ENCODE results near the gene EGFL7. TPM values are rescaled to one million over a fixed set of nuclear protein-coding genes. Genes with fewer than 3 reads are reported as not detected.

The EGFL7 gene
- total RNA-seq, 1 donor from 2014 or later, result 12.6 TPM

DNA sequence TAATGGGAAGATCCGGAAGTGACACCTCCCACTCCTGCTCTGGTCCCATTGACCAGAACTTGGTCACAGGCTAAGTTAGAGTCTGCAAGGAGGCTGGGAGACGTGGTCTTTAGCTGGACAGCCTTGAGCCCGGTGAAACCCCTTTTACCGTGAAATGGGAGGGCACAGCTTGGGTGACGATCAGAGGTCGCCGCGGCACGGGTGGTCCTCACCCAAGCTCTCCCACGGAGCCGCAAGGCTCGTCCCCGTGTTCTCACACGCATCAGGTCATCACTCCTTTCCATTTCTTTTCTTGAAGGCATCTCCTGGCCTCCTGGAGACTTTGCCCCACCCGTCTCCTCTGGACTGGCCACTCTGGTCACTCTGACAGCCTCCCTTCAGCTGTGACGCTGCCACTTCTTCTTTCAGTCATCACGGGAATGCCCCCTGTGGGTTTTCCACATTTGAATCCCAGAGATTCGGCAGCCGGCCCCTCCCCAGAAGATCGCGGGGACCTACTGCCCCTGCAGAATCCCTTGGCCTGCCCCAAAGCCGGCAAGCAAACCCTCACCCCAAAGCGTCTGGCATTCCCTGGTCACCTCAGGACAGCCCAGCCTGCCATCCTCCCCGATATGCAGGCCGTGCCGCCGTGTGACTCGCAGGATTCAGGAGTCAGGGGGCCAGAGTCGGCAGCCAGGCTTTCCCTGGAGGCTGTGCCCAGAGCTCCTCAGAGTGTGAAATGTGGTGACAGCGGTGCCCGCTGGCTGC lies 18.9 kb upstream of the EGFL7 start:
- DNase-seq (ENCODE audit: low spot score in 2 of 2) (peak in 1 of 2 donors; percentile 45), FAIRE-seq (no peak)

DNA sequence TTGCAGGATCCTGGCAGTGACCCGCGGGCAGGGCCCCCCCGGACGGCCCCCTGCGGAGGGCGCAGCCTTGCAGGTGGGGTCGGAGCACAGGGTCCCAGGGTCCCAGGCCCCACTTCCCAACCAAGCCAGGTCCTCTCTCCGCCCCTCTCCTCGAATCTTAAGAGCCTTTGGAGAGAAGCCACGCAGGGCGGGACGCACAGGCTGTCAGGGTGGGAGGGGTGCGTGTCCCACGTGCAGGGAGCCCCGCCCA lies 18.4 kb upstream of the EGFL7 start:
- FAIRE-seq (no peak), DNase-seq (ENCODE audit: low spot score in 2 of 2) (no peak)

DNA sequence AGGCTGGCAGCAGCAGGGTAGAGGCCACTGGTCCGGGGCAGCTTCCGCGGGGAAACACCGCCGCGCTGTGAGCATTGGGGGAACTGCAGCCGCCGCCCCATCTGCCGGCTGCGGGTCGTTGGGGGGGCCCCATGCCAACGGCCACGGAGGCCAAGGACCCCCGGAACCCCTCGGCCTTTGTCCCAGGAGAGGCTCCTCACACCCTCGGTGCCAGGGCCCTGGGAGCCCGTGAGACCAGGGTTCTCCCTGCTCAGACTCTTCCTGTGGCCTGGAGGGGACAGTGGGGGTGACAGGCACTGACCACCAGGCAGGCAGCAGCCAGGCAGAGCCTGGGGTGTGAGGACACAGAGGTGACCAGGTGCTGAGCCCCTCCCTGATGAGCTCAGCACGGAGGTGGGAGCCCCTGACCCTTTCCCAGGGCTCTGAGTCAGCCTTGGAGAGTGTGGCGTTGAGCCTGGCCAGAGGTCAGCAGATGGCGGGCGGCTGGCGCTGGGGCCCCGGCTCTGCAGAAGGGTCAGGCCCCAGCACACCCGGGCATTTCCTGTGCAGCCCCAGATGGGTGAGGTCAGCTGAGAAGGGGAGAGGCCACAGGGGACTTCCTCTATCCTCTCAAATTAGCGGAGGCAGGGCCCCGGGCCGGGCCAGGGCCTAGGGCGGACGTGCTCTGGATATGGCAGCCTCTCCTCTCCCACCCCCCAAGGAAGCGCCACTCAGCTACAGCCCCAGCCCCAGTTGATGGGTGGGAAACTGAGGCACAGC lies 17.9 kb upstream of the EGFL7 start:
- no peak for FAIRE-seq
- peak; percentile 79 to 90 for DNase-seq (ENCODE audit: low spot score in 2 of 2)

DNA sequence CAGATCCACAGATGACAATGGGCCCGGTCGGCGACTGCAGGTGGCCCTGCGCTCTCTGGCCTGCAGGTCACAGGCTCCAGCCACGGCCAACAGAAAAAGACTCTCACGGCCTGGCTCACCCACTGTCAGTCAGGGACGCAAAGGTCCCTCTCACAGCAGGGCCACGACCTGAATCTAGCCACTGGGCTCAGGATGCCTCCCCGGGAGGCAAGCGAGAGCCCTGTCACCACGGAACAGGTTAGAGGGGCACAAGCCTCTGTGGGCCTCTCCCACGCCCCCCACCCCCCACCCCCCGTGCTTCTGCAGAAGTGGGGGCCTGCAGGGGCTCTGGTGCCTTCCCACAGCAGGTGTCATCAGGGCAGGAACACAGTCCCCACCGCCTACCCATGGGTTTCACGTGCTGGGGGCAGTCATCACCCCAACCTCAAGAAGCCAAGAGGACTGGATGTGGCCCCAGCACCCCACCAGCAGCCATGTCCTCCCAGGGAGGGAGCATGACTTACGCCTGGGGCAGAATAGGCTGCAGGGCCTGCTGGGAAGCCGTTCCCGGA lies 17.3 kb upstream of the EGFL7 start:
- FAIRE-seq, result no peak
- DNase-seq (ENCODE audit: low spot score in 2 of 2), result peak in 1 of 2 donors; percentile 35

DNA sequence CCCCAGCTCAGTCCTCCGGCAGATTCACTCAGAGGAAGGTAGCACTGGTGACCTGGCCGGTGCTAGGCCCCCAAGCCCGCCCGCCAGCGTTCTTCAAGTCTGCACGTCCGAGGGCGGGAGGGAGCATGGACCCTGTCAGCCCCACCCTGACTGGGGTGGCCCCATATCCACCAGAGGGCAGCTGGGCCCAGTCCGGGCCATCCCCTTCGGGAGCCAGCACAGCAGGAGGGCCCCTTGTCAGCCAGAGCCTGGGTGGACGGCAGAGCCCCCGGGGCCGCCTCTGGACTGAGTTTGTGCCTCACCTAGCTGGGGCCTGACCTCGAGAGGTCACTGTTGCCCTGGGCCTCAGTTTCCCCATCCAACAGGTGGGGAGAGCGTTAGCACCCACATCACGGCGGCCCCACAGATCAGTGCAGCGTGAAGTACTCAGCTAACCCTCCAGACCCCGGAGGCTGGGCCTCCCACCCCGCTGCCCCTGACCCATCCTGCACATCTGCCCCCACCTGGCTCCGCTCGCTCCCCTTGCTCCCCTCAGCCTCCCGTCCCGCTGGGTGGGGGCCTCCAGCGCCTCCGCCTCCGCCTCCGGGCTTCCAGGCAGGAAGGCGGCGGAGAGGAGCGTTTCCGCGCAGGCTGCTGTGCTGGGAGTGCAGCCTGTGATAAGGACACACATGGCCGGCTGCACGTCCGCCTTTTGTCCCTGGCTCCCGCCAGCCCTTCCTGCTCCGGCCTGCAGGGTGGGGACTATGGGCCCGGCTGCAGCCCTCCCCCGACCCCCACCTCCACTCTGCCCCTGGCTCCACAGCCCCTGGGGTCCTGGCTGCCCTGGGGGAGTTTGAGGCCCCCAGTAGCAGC lies 16.6 kb upstream of the EGFL7 start:
- FAIRE-seq, result no peak
- peak in 1 of 2 donors; percentile 25 for DNase-seq (ENCODE audit: low spot score in 2 of 2)

DNA sequence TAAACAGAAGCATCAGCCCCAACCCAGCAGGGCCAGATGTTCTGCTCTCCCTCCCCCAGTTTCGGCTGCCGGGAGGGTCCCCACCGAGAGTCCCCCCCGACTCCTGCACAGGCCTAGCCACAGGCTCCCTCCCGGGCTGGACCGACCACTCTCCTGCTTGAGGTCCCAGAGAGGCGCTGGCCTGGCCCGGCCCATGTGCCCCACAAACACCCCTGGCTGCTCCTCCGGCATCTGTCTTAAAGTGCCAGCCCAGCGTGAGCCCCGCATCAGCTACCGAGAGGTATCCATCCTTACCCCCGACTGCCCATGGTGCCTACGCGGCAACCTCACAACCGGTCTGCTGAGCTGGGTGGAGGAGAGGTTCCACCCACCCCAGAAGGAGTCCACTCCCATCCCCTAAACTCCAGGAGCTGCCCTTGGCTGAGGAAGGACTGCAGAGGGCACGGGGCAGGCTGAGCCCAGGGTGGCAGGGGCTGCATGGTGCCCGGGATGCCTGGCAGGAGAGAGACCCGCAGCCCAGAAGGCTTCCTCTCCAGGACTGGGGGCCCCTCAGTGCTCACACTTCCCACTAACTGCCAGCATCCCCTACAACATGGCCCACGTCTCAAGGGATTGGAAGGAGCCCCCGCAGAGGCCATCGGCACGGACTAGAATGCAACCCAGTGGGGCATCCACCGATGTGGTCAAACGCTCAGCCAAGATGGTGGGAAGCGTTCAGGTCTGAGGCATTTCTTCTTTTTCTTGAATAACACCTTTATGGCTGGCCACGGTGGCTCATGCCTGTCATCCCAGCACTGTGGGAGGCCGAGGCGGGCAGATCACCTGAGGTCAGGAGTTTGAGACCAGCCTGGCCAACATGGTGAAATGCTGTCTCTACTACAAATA lies 15.6 kb upstream of the EGFL7 start:
- no peak for DNase-seq (ENCODE audit: low spot score in 2 of 2)
- no peak for FAIRE-seq

DNA sequence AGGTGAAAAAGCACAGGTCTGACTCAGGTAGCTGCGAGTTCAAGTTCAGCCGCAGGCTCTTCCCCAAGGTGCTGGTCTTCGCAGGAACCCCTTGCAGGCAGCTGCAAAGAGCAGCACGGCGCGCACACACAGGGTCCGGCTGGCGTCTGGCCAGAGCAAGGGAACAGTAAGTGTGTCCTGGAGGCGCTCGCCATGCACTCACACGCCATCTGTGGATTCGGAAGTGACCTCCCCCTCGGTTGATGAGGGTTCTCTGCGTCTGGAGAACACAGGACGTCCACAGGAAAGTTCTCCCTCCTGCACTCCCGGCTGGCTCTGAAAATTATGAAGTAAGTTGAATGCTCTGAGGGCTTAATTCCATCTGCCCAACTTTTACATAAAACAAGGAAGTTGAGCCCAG lies 14.0 kb upstream of the EGFL7 start:
- DNase-seq (ENCODE audit: low spot score in 2 of 2) (no peak), FAIRE-seq (no peak)

DNA sequence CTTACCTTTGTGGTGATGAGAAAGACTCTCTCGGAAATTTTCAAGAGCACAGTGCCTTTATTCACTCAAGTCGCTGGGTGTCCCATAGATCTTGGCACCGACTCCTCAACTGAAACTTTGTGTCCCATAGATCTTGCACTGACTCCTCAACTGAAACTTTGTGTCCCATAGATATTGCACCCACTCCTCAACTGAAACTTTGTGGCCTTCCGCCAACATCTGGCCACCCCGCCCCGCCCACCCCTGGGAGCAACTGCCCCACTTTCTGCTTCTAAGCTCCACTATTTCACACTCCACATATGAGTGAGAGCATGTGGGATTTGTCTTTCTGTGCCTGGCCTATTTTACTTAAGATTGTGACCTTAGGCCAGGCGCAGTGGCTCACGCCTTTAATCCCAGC lies 12.7 kb upstream of the EGFL7 start:
- DNase-seq (ENCODE audit: low spot score in 2 of 2) (no peak), FAIRE-seq (no peak)

DNA sequence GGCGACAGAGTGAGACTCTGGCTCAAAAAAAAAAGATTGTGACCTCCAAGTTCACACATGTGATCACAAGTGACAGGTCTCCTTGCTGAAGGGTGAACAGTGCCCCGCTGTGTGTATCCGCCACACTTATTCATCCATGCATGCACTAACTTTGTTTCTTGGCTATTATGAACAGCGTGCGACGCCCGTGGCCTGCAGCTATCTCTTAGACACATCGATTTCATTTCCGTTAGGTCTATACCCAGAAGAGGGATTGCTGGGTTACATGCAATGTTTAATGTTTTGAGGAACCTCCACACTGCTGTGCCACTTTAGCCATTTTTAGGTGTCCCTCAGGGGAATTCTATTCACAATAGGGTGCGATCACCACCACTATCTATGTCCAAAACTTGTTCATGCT lies 12.1 kb upstream of the EGFL7 start:
- DNase-seq (ENCODE audit: low spot score in 2 of 2), result no peak
- FAIRE-seq, result no peak

DNA sequence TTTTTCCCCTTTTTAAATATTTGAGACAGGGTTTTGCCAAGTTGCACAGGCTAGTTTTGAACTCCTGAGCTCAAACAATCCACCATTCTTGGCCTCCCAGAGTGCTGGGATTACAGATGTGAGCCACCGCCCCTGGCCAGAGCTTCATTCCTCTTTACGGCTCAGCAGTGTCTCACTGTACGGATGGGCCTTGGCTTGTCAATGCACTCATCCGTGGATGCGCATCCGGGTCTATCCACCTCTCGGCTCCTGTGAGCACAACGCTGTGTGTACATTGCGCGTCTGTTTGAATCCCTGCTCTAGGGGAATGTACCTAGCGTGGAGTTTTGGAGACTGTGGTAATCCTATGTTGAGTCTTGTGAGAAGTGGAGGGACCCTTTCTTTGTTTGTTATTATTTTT lies 10.9 kb upstream of the EGFL7 start:
- FAIRE-seq (no peak), DNase-seq (ENCODE audit: low spot score in 2 of 2) (no peak)

DNA sequence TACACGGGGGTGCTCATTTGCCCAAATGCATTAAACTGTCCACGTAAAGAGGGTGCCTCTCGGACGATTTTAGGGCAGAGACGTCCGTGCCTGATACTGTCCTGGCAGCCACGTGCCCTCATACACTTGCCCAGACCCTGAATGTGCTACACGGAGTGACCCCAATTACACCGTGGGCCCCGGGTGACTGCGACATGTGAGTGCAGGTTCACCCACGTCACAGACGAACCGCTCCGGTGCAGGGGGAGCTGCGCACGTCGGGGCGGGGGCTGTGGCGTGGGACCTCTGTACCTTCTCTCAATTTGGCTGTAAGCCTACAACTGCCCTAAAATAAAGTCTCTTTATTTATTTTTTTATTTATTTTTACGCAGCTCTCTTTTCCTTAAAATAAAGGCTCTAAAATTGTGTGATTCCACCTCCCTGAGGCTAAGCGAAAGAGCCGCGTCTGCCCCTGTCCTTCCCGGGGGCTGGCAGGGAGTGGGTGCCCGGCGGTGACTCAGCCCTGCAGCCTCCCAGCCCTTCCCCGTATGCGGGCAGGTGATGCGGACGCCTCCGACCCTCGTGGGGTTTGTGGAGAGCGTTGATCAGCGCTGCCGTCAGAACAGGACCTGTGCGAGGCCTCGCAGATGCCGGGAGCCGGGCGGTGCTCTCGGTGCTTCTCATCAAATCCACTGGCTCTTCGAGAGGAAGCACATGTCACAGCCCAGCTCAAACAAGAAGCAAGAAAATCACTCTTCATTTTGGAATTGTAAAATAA lies 9.2 kb upstream of the EGFL7 start:
- no peak for DNase-seq (ENCODE audit: low spot score in 2 of 2)
- no peak for FAIRE-seq

DNA sequence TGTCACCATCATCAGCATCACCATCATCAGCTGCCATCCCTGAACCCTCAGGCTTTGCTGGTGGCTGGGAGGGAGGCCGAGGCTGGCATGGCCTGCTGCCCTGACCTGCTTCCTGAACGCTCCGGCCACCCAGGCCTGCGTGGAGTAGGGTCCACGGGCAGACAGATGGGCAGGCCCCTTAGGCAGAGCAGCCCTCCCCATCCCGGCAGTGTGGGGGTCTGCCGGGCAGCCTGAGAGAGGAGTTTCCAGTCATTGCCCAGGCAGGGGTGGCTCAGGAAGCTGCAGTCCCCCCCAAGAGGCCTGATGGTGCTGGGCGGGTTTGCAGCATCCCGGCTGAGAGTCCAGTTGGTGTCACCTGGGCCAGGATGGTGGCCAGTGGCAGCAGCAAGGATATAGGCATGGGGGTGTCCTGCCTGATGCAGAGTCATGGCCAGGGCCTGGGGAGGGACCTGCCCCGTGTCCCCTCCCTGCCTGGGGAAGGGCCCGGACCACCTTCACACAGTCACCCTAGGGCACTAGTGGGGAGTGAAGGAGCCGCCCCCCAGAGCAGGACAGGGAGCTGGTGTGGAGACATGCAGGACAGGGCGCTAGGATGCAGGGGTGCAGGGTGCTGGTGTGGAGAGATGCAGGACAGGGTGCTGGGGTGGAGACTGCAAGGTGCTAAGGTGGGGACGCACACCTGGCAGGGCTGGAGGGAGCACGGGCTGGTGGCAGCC lies 7.7 kb upstream of the EGFL7 start:
- no peak for DNase-seq (ENCODE audit: low spot score in 2 of 2)
- no peak for FAIRE-seq

DNA sequence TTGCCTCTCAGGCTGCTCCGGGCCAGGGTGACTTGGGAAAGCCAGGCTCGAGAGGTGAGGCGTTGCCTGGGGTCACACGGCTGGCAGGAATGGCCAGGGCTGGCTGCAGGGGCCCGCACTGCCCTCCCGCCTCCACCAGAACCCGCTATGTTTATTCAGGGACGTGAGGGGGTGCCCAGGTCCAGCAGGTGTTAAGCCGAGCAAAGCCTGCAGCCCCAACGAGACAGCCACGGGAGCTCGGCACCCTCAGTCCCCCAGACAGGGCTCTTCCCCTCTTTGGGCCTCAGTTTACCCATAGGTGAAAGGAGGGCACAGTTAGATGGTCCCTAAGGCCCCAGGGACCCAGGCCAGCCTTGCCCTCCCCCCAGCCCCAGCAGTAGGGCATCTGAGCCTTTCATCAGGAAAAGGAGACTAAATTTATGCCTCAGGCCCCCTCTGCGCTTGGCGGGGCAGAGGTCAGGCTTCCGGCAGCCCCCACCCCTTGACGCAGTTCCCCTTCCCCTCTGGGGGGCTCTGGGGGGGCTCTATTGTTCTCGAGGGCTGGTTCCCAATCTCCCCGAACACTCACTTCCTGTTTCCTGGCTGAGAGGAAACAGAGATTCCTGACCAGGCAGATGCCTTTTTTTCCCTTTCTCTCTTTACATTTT lies 7.1 kb upstream of the EGFL7 start:
- FAIRE-seq (no peak), DNase-seq (ENCODE audit: low spot score in 2 of 2) (peak in 1 of 2 donors; percentile 19)

DNA sequence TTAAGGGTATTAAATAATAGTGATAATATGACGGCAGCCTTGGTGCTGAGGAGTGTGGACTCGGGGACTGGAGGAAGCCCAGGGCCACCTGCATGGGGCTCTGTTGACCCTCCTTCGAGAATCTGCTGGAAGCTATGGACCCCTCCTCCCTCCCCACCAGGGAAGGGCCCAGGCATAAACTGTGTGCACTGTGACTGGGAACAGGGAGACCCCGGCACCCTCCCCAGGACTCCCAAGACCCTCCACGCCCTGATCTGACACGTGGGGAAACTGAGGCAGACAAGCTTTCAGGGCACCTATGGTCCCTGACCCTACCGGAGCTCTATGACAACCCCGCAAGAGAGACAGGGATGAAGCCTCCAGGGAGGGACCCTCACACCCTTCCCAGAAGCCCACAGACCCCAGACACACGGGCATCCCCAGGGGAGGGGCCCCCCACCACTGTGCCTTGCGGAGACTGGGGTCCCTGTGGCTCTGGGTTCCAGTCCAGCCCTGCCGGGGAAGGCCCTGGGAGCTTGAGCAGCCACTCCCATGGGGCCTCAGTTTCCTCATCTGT lies 6.5 kb upstream of the EGFL7 start:
- FAIRE-seq (no peak), DNase-seq (ENCODE audit: low spot score in 2 of 2) (no peak)

DNA sequence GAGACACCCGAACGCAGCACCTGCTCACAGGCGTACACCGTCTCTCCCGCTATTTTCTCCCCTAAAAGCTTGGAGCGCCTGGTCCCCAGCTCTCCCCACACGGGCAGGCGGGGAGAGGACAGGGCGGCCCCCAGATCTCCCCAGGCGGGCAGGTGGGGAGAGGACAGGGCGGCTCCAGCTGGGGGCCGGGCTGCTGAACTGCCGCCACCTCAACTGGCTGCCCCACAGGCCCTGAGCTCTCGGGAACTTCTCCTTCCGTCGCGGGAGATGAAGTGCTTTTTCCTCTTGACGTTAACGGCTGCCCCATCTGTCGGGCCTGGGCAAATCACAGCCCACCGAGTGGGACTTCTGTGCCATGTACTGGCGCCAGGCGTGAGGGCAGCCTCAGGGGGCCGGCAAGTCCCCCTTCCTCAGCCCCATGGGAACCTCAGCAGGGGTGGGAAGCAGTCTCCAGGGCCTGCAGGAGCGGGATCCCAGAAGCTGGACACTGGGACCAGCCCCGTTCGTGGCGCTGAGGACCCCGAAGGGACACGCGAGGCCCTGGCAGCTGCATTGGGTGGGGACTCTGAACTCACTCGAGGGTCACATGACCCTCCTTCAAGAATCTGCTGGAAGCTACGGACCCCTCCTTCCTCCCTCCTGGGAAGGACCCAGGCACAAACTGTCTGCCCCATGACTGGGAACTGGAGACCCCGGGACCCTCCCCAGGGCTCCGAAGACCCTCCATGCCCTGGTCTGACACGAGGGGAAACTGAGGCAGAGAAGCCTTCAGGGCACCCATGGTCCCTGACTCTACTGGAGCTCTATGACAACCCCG lies 5.7 kb upstream of the EGFL7 start:
- DNase-seq (ENCODE audit: low spot score in 2 of 2), result peak in 1 of 2 donors; percentile 24

DNA sequence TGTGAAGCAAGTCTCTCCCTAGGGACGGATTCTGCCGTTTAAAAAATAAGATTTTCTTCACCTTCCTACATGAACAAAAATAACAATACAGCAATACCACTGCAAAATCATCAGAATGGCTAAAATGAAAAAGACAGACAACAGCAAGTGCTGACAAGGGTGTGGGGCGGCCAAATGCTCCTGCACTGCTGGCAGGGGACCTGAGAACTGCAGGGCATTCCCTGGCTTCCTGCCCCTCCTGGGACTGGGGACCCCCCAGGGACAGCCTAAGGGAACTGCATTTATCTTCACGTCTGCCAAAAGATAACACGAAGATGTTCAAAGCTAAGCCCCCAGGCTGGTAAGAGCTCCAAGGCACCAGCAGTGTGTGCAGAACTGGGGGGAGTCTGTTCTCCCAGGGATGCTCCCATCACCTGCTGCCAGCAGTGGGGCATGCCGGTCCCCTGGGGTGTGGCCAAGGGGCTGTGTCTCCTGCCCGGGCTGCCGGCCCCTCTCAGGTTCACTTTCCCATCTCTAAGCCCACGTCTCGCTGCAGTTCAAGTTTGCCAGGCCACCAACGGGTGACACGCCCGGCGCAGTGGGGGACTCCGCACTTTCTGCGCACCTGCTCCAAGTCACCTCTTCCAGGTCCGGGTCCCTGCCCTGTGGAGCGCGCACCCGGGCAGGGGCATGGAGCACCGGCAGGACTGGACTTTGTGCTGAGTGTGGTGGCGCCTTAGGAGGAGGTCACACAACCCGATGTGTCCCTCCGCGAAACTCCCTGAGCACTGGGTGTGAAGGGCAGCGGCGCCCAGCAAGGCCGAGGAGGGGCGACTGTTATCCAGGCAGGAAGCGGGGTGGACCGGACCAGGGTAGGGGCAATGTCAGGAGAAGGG lies 4.5 kb upstream of the EGFL7 start:
- FAIRE-seq, result no peak
- peak in 1 of 2 donors; percentile 19 for DNase-seq (ENCODE audit: low spot score in 2 of 2)

More for the DNA sequence above, 5.7 kb upstream of the EGFL7 start:
- no peak for FAIRE-seq
